Thymus (tissue), 11 donors: ENCODE data around the gene DFFB. TPM values are rescaled to one million over a fixed set of nuclear protein-coding genes. Genes with fewer than 3 reads are reported as not detected.

Experiments used
- DNase-seq, 9 donors: peaks; one replicate each; pipeline ENCODE4 v3.0.0-alpha.2; 2013; ENCODE audit warnings: low spot score in 9 of 9, low read depth in 6 of 9, missing footprints in 1 of 9
- H3K27ac ChIP-seq, 2 donors: one replicate each; pipeline ENCODE4 v1.5.1; 2013; ENCODE audit warnings: control low read depth in 1 of 2, low read depth in 1 of 2, low read length in 1 of 2, mild to moderate bottlenecking in 1 of 2, moderate library complexity in 1 of 2
- H3K27me3 ChIP-seq, 2 donors: one replicate each; pipeline ENCODE4 v1.5.1; 2013; ENCODE audit warnings: low read length in 1 of 2; ENCODE audit not compliant: control insufficient read depth in 2 of 2, insufficient read depth in 1 of 2
- H3K36me3 ChIP-seq, 2 donors: one replicate each; pipeline ENCODE4 v1.5.1; 2013; ENCODE audit warnings: low read length in 1 of 2, mild to moderate bottlenecking in 1 of 2, moderate library complexity in 1 of 2; ENCODE audit not compliant: control insufficient read depth in 2 of 2, insufficient read depth in 2 of 2
- H3K4me1 ChIP-seq, 2 donors: one replicate each; pipeline ENCODE4 v1.5.1; 2013; ENCODE audit warnings: low read length in 2 of 2; ENCODE audit not compliant: control insufficient read depth in 2 of 2, insufficient read depth in 2 of 2
- H3K4me3 ChIP-seq, 2 donors: one replicate each; pipeline ENCODE4 v1.5.1; 2013; ENCODE audit warnings: low read length in 2 of 2, control low read depth in 1 of 2, mild to moderate bottlenecking in 1 of 2
- H3K9me3 ChIP-seq, 2 donors: one replicate each; pipeline ENCODE4 v1.5.1; 2013; ENCODE audit warnings: low read length in 1 of 2, mild to moderate bottlenecking in 1 of 2; ENCODE audit not compliant: control insufficient read depth in 2 of 2, insufficient read depth in 1 of 2
- whole genome bisulfite sequencing: extraction: QIAGEN DNeasy Blood & Tissue Kit; methylation state at CpG from one replicate; pipeline ENCODE4 v1.1.7; 2013; 5-methylcytosine and 5-hydroxymethylcytosine counted together
- polyA plus RNA-seq: library from polyadenylated mRNA; stranded (reverse); fragments of 200-250 nt; gene quantifications from one replicate; pipeline ENCODE4 v1.2.3, GENCODE V29; 2013
- total RNA-seq: library from RNA; stranded (reverse); fragments of 120-200 nt; gene quantifications from one replicate; pipeline ENCODE4 v1.2.4, GENCODE V29; 2013
- donor health status: healthy.

DFFB gene
- total and polyA plus RNA-seq, 2 donors: 4.5 to 6.7 TPM

DNA sequence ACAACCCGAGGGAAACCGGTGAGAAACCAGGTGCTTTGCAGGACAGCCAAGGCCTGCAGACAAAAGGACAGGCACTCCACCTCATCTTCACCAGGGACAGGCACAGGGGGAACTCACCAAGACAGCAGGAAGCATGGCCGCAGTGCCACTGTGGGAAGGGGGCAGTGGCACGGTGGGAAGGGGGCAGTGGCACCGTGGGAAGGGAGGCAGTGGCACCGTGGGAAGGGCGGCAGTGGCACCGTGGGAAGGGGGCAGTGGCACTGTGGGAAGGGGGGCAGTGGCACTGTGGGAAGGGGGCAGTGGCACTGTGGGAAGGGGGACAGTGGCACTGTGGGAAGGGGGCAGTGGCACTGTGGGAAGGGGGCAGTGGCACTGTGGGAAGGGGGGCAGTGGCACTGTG, 32.6 kb upstream of the DFFB start:
- H3K27ac ChIP-seq: no peak overlapping the region

DNA sequence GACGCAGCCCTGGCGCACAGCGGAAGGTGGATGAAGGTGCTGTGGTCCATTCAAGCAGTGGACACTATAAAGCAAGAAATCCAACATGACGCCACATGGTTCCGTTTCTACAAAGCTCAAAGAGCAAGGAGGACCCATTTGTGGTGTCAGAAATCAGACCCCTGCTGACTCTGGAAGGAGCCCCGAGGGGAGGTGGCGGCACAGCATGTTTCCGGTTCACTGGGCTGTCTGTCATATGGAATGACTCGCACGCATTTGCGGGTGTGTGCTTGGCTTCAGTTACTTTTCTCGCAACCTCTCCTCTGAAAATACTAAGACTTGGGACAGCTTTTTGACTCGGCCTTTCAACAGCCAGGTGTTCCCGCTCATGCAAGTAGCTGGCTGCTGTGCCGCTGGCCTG, 31.9 kb upstream of the DFFB start:
- Histone ChIP-seq H3K9me3 (no peaks in the 10 kb centered on the region), H3K27ac (peak overlapping the region in 1 of 2 donors; percentile 43), H3K27me3 (no peaks in the 10 kb centered on the region), H3K36me3 (peaks cover 48 to 86% of the 10 kb centered on the region in 2 donors), H3K4me1 (no peaks in the 10 kb centered on the region), H3K4me3 (no peak overlapping the region)
- DNase-seq: no peak
- 89% methylated on average over 15 of the region's 15 CpGs for WGBS

More for the DNA sequence above, 32.6 kb upstream of the DFFB start:
- Histone ChIP-seq H3K4me3 (no peak overlapping the region), H3K9me3 (no peaks in the 10 kb centered on the region), H3K27me3 (no peaks in the 10 kb centered on the region), H3K36me3 (peaks cover 47 to 90% of the 10 kb centered on the region in 2 donors), H3K4me1 (no peaks in the 10 kb centered on the region)
- 97% methylated on average over 8 of the region's 8 CpGs for WGBS
- no peak for DNase-seq

DNA sequence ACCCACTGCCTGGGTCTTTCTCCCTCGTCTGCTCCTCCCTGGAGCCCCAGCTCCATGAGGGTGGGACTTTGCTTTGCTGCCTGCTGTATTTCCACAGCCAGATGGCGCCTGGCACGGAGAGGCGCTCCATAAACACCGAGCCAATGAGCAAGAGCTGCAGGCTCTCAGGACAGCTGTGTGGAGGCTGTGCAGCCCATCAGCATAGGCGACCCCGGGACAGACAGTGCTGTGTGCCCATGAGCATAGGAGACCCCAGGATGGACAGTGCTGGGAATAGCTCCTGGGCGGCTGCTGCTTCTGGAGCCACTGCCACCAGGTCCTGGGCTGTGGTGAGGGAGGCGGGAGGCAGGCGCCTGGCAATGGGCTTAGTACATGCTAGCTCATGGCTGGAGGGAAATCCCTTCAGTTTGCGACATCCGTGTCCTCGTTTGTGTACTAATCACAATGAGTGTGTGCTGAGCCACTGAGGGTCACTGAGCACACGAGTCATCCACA, 29.4 kb upstream of the DFFB start:
- Histone ChIP-seq H3K36me3 (peaks cover 53 to 85% of the 10 kb centered on the region in 2 donors), H3K9me3 (no peaks in the 10 kb centered on the region), H3K4me3 (no peak overlapping the region), H3K27ac (no peak overlapping the region), H3K4me1 (no peaks in the 10 kb centered on the region), H3K27me3 (no peaks in the 10 kb centered on the region)
- WGBS: 97% methylated on average over 14 of the region's 14 CpGs
- DNase-seq: no peak

DNA sequence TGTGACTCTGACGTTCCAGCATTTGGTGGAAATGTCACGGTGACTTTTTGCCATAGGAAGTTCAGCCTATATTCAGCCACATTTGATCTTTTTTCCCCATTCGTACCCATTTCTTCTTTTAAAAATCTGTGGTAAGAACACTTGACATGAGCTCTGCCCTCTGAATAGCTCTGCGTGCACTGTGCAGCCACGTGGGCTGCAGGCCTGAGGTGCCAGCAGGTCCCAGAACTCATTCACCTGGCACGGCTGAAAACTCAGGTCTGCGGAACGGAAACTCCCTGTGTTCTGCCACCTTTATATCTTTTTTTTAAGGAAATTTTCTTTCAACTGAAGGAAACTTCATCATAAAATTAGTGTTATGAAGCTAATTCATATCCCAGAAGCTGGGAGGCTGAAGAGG, 28.9 kb upstream of the DFFB start:
- H3K4me1 ChIP-seq: no peaks in the 10 kb centered on the region
- H3K27me3 ChIP-seq: no peaks in the 10 kb centered on the region
- H3K9me3 ChIP-seq: no peaks in the 10 kb centered on the region
- DNase-seq: no peak
- no peak overlapping the region for H3K27ac ChIP-seq
- 98% methylated on average over 8 of the region's 8 CpGs for WGBS
- H3K36me3 ChIP-seq: peaks cover 52 to 80% of the 10 kb centered on the region in 2 donors
- H3K4me3 ChIP-seq: no peak overlapping the region

DNA sequence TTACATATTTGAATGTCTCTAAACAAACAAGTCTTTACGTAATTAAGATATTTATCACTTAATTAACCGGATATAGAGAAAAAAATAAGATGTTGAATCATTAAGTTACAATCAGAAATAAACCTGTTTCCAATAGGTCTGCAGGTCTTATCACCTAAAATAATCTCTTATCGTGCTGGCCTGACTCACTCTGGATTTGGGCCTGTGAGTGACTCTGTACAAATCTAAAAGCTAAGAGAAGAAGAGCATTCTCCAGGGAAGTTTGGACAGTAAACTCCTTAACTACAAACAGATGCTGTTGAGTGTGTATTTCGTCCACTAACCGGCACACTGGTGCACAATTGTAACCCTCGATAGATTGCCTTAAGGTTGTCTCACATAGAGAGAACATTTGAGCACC, 25.6 kb upstream of the DFFB start:
- no peaks in the 10 kb centered on the region for H3K27me3 ChIP-seq
- H3K36me3 ChIP-seq: peaks cover 43 to 71% of the 10 kb centered on the region in 2 donors
- no peaks in the 10 kb centered on the region for H3K9me3 ChIP-seq
- DNase-seq: no peak
- H3K27ac ChIP-seq: no peak overlapping the region
- H3K4me1 ChIP-seq: no peaks in the 10 kb centered on the region
- H3K4me3 ChIP-seq: no peak overlapping the region
- 97% methylated on average over 6 of the region's 6 CpGs for WGBS

DNA sequence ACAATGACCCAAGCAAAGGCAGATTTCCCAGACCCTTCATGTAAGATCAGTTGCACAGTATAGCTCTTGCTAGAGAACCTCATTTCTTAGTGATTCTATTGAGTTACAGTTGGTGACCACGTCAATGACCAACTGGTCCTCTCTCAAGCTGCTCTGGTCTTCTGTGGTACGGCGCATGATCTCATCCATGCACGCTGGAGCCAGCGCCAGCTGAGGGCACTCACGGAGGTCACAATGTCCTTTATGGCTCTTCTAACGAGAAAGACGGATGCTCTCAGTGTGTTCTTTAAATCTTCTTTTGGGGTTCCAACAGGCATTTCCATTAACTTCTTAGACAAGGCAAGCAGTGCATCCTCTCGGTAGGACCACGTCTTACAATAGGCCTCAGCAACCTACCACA, 22.6 kb upstream of the DFFB start:
- no peak overlapping the region for H3K4me3 ChIP-seq
- H3K9me3 ChIP-seq: no peaks in the 10 kb centered on the region
- no peak for DNase-seq
- H3K27ac ChIP-seq: no peak overlapping the region
- WGBS: 94% methylated on average over 10 of the region's 10 CpGs
- H3K4me1 ChIP-seq: no peaks in the 10 kb centered on the region
- peaks cover 47 to 67% of the 10 kb centered on the region in 2 donors for H3K36me3 ChIP-seq
- no peaks in the 10 kb centered on the region for H3K27me3 ChIP-seq

DNA sequence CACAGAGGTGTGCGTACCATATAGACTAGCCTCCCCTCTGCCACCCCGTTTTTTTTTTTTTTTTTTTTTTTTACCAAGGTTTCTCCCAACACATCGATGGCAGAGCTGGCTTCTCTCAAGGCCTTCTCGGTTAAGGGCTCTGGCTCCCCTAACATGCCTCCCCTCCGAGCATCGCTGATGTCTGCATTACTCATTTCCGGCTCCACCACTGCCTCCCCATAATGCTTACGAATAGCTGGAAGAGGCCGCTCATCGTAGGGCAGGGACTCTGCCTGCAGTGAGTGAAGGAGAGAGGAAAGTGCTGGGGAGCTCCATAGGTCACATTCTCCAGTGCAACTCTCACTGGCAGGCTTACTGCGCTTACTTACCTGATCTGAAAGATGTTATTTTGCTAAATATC, 20.9 kb upstream of the DFFB start:
- H3K27me3 ChIP-seq: no peaks in the 10 kb centered on the region
- no peak overlapping the region for H3K4me3 ChIP-seq
- H3K4me1 ChIP-seq: no peaks in the 10 kb centered on the region
- WGBS: 98% methylated on average over 11 of the region's 11 CpGs
- H3K27ac ChIP-seq: no peak overlapping the region
- H3K36me3 ChIP-seq: peaks cover 35 to 67% of the 10 kb centered on the region in 2 donors
- no peak for DNase-seq
- no peaks in the 10 kb centered on the region for H3K9me3 ChIP-seq

DNA sequence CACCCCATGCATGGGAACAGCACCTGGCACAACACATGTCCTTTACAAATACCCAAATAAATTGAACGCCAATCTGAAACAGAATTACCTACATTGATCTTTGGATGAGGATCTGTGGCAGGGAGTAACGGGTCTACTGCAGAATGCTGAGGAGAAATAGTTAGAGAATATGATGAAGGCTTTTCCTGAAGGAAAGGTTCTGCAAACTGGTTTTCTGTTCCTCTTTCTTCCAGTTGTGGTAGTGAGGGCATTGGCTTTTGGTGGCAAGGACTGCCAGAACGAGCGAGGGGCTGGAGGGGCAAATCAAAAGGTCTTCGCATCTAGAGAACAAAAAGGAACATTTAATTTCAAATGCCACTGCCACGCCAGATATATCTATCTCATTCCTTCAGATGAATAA, 20.1 kb upstream of the DFFB start:
- Histone ChIP-seq H3K4me3 (no peak overlapping the region), H3K36me3 (peaks cover 31 to 64% of the 10 kb centered on the region in 2 donors), H3K27ac (no peak overlapping the region), H3K27me3 (no peaks in the 10 kb centered on the region), H3K4me1 (no peaks in the 10 kb centered on the region), H3K9me3 (no peaks in the 10 kb centered on the region)
- WGBS: 96% methylated on average over 6 of the region's 6 CpGs
- DNase-seq: no peak

DNA sequence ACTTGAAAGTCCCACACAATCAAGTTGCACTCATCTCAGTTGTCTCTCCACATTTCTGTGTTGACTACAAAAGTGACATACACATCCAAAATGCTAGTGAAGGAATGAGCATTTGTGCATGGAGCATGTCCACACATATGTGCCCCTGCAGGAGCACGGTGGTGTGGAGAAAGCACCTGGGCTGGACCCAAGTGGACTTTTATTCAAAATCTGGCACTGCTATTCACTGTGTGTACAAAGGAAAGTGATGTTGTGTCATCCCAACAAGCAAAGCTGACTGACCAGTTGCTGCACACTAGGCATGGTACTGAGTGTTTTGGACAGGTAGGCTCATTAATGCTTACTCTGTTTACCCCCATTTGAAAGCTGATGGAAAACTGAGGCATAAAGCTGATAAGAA, 19.6 kb upstream of the DFFB start:
- H3K4me1 ChIP-seq: no peaks in the 10 kb centered on the region
- no peaks in the 10 kb centered on the region for H3K9me3 ChIP-seq
- DNase-seq: no peak
- H3K36me3 ChIP-seq: peaks cover 33 to 62% of the 10 kb centered on the region in 2 donors
- no peaks in the 10 kb centered on the region for H3K27me3 ChIP-seq
- WGBS: 100% methylated on average over 1 of the region's 1 CpG
- H3K4me3 ChIP-seq: no peak overlapping the region
- no peak overlapping the region for H3K27ac ChIP-seq

DNA sequence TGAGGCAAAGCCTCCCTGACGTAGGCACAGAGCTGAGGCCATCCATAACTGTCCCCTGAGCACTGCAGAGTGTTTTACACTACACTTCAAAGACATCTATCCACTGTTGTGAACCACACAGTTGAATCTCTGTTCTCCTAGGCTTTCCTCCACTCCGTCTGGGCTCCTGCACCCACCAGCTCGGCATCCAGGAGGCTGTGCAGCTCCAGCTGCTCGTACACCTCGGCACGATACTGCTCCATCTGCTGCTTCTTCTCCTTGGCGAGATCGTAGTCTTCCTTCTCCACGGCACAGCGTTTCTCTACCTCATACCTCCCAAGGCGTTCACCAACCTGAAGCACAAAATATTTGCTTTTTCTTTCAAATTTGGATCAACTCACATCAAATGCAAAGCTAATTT, 18.5 kb upstream of the DFFB start:
- H3K36me3 ChIP-seq: peaks cover 31 to 64% of the 10 kb centered on the region in 2 donors

More for the DNA sequence above, 18.5 kb upstream of the DFFB start:
- no peak for DNase-seq
- Histone ChIP-seq H3K9me3 (no peaks in the 10 kb centered on the region), H3K27me3 (no peaks in the 10 kb centered on the region), H3K27ac (no peak overlapping the region), H3K4me3 (no peak overlapping the region), H3K4me1 (no peaks in the 10 kb centered on the region)
- 99% methylated on average over 11 of the region's 11 CpGs for WGBS
